Activated T-helper 1 cell treated with anti-CD3 and anti-CD28 coated beads, Interleukin-2, amount 50 U/mL, for 16 hours (primary cell): ENCODE results near the gene SLCO4C1.
"Not testable (repeated sequence)": the region's sequence is repeated elsewhere in the genome, so short reads cannot be mapped to it uniquely, and the experiment has no call there.

Source experiments
- DNase-seq, 2 donors: peaks; one replicate each; pipeline ENCODE4 v3.0.0-alpha.2; 2020; ENCODE audit warnings: low read depth in 1 of 2, low spot score in 1 of 2

The SLCO4C1 gene

GRCh38 chr5:102296178-102296817, at the start of gene SLCO4C1:
Gene SLCO4C1 (minus strand): TSS chr5:102296284. CDS start chr5:102296262, 22 bp downstream.
- DNase-seq: peak; percentile 49 to 55

DNA sequence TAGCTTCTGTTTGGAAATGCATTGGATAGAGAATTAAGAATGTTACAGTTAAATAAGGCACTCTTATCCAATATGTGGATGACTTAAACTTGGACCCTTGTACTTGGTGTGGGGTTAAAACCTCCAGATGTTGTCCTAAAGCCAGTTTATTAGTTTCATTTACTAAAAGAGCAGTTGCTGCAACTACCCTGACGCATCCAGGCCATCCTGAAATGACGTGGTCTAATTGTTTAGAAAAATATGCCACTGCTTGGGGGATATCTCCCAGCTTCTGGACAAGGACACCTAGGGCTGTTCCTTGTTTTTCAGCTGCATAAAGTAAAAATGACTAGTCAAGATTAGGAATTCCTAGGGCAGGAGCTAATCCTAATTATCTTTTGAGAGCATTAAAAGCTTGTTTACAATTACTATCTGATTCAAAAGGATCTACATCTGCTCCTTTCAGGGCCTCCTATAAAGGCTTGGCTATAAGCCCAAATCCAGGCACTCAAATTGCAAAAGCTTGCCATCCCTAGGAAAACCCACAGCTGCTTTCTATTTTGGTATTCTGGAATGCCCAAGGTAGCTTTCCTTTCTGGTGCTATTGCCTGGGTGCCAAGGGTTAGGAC, 45.7 kb upstream of the SLCO4C1 start:
- DNase-seq: no peak

DNA sequence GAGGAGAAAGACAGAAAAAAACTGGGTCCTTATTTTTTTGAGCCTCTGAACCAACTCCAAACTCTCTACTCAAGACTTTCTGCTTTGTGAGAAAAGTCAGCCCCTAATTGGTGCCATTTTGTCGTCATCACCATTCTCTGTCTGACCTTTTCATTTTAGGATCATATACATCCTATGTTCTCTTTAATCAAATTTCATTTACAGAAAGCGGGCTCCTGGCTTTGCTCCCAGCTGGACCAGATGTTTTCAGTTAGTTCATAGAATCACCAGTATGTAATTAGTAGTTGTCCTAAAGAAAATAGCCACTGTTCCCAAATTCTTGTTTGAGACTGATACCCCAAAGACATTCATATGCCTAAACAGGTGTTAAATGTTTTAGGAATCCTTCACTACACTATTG, 28.6 kb upstream of the SLCO4C1 start:
- DNase-seq: no peak

DNA sequence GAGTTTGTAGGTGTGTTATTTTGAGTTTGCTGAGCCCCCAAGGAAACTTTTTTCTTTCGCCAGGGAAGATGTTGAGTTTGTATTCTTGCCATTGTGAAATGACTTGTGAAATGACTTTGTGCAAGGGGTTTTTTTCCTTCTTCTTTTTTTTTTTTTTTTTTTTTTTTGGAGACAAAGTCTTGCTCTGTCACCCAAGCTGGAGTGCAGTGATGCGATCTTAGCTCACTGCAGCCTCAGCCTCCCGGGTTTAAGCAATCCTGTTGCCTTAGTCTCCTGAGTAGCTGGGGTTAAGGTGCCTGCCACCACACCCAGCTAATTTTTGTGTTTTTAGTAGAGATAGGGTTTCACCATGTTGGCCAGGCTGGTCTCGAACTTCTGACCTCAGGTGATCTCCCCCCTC, 22.7 kb upstream of the SLCO4C1 start:
- not testable (repeated sequence) for DNase-seq

DNA sequence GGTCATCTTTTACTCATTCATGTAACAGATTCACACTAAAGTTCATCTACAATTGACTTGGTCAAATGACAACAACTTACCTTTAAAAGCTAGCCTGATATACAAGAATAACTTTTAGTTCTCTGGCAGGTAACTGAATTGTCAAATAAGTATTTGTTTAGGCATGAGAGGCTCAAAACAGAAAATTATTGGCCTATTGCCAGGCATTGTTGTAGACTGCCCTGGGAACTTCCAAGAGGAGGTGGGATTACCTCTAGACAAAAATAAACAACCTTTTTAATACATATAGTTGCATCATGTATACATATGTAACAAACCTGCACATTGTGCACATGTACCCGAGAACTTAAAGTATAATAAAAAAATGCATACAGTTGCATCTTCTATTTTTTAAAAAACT, 18.2 kb upstream of the SLCO4C1 start:
- DNase-seq: no peak

- DNase-seq: no peak
These were observed 17.8 kb upstream of the SLCO4C1 start for GRCh38 chr5:102313912-102314311.

- no peak for DNase-seq
These were observed 16.7 kb upstream of the SLCO4C1 start for GRCh38 chr5:102312586-102313370.

GRCh38 chr5:102309586-102309985, 13.5 kb upstream of the SLCO4C1 start:
- no peak for DNase-seq

GRCh38 chr5:102307232-102307631, 11.1 kb upstream of the SLCO4C1 start:
- no peak for DNase-seq

DNA sequence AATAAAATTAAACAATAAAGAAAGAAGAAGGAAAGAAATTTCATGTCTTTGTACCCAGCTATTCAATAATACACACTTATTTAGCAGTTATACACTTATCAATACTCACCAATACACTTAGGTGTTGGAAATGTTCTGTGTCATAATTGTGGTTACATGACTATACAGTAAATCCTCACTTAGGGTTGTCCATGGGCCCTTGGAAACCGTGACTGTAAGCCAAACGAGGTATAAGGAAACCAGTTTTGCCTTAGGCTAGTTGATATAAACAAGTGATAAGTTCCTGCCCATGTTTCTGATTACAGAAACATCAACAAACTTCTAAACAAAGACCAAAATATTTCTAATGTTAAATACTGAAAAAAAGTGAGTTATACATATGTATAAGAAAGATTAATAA, 10.0 kb upstream of the SLCO4C1 start:
- no peak for DNase-seq

- no peak for DNase-seq
These were observed 428 bp downstream of the SLCO4C1 start for GRCh38 chr5:102295534-102296177.

DNA sequence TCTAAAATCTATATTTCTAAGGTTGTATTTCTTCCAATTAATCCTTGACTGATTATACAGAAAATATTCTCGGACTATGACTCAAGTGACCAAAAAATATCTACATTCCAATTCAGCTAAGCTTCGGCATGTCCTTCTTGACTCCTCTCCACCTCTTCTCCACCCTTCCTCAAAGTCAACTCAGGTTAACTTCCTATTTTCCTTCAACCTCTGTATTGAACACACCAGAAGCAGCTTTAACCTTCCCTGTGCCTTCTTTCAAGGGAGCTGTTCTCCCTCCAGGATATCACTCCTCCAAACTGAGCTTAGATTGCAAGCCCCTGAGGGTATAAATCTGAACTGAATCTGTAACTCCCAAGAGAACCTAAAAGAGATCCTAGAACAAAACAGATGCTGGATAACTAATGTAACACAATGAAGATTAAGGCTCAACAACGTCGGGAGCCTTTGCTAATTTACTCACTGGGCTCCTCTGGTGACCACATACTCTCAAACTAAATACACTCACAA, 1.1 kb downstream of the SLCO4C1 start:
- DNase-seq: no peak

- DNase-seq: no peak
These were observed 6.1 kb downstream of the SLCO4C1 start for GRCh38 chr5:102290004-102290403.

GRCh38 chr5:102289251-102289899, 6.7 kb downstream of the SLCO4C1 start:
- DNase-seq: no peak

- DNase-seq: no peak
These were observed 7.5 kb downstream of the SLCO4C1 start for GRCh38 chr5:102288630-102289029.

DNA sequence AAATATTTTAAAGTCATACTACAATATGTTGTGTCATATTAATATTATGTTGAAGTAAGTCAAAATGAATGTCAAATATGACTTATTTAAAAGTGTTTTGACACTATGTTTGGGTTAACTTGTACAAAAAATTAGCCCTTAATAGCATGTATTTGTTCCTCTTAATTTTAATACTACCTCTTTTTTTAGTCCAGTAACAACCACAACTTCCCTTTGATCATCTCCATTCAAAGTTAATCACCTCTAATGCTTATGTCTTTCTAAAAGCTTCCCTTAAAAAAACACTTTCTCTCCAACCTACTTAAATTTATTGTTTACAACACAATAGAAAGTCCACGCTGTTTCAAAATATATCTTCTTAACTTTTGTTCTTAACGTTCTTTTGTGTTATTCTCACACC, 9.6 kb downstream of the SLCO4C1 start:
- DNase-seq: no peak

GRCh38 chr5:102283102-102283797, 12.8 kb downstream of the SLCO4C1 start:
- no peak for DNase-seq

DNA sequence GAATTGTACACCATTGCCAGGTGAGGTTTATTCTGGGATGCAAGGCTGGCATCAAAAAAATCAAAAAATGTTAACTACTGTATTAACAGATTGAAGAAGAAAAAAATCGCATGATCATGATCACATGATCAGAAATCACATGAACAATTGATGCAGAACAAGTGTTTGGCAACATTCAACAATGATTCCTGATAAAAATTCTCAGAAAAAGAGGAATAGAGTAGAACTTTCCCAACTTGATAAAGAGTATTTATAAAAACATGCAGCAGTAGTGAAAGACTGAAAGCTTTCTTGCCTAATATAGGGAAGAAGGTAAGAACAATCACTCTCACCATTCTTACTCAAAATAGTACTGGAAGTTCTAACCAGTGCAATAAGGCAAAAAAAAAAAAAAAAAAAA, 16.4 kb downstream of the SLCO4C1 start:
- no peak for DNase-seq

GRCh38 chr5:102278231-102278630, 17.9 kb downstream of the SLCO4C1 start:
- DNase-seq: no peak

DNA sequence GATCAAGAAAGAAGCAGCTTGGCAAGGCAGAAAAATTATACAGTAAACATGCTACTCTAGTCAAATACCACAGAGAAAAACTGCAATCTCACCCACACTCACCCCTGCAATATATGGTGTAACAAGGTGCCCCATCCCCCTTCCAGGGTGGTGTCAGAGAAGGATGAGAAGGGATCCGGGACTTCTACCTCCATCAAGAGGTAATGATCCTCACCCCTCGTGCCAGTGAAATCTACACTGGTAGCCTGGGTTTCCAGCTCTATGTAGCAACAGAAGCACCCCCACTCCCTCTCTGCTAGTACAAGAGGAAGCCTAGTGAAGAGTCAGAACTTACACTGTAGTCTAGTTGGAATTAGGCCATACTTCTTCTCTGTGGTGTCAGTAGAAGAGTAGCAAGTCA, 18.9 kb downstream of the SLCO4C1 start:
- DNase-seq: no peak

DNA sequence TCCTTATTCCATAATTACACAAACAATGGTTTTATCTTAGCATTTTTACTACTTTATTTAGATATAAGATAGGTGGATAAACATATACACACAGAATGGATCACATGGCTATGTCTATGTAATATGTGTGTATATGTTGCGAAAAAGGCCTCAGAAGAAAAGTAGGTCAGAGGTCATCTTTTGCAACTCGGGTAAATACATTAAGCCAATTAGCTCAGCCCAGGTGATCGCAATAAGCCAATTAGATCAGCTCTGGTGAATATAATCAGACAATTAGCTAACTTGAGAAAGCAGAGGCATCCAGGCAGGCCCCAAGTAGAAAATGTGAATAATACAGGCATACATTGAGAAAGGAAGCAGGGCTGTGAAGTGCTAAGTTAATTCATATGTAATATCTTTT, 24.3 kb downstream of the SLCO4C1 start:
- DNase-seq: no peak
